ENCODE results near the gene PREX1. TPM values are rescaled to one million over a fixed set of nuclear protein-coding genes. Genes with fewer than 3 reads are reported as not detected.

PREX1 gene
- total and polyA plus RNA-seq, 2 donors (not counting 3 experiments of a cell fraction or from before 2014, with no cell fraction given), result 51.3 to 72.9 TPM

DNA sequence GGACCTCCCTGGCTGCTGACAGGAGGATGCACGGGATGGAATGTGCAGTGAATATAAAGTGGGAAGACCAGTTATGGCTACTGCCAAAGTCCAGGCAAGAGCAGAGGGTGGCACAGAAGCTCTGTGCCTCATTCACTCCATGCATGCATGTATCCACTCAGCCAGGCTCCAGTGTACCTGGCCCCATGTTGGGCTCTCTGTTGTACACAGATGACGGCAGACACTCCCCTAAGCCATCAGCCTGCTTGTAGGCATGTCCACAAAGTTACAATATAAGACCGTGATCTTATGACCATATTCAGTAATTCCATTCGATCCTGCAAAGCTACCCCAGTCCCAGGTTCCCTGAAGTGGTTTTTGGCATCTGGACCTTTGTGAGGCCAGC, 116.8 kb downstream of the PREX1 start:
- Histone ChIP-seq H3K79me2 (ENCODE audit: control insufficient read depth, insufficient read depth, low read length) (peaks cover 57% of the 10 kb centered on the region), H3K9ac (replicated peaks; ENCODE audit: extremely low read depth, insufficient read depth, low read length) (no peak overlapping the region), H3K27me3 (ENCODE audit: control insufficient read depth in 2 of 2, insufficient read depth in 2 of 2, low read length in 2 of 2) (no peaks in the 10 kb centered on the region), H4K20me1 (replicated peaks; ENCODE audit: control insufficient read depth, extremely low read depth, insufficient read depth, low read length) (peaks cover 2% of the 10 kb centered on the region), H3K4me2 (ENCODE audit: insufficient read depth, low read length) (no peak overlapping the region), H3K27ac (ENCODE audit: insufficient read depth, low read depth, low read length) (no peak overlapping the region), H2AFZ (ENCODE audit: low read depth, low read length) (no peak overlapping the region), H3K9me3 (replicated peaks; ENCODE audit: control insufficient read depth, insufficient read depth, low read length) (no peaks in the 10 kb centered on the region), H3K4me3 (replicated peaks in 1 of 3; ENCODE audit: insufficient read depth in 1 of 3, low read depth in 1 of 3, low read length in 3 of 3) (no peak overlapping the region), H3K9me1 (replicated peaks; ENCODE audit: control insufficient read depth, extremely low read depth, insufficient read depth, low read length) (no peaks in the 10 kb centered on the region), H3K4me1 (ENCODE audit: control insufficient read depth, extremely low read depth, insufficient read depth, low read length) (no peaks in the 10 kb centered on the region), H3K36me3 (ENCODE audit: control insufficient read depth in 2 of 2, extremely low read depth in 1 of 2, insufficient read depth in 2 of 2, low read length in 2 of 2) (peaks cover 0 to 2% of the 10 kb centered on the region in 2 experiments)
- FAIRE-seq, result no peak
- dilution Hi-C loops (cut with MboI; ENCODE audit: extremely low pct_ligation_motif_present, low sequenced_read_pairs) (no loop called here), intact Hi-C loops (cut with micrococcal nuclease) (no loop called here)
- ChIA-PET POLR2A (no interaction called here), CTCF (interaction anchor here (1.2 to 1.6 kb wide), 2 partner anchors 53 to 67 kb away, joined by 3 to 4 read pairs; no protein-coding TSS in a partner anchor)
- no peak for DNase-seq (ENCODE audit: low read depth, low spot score)
- TF ChIP-seq MYC (IDR thresholded peaks at IDR 0.05; ENCODE audit: low read depth, low read length) (no peak), POLR2A (IDR thresholded peaks at IDR 0.05; ENCODE audit: low read depth, low read length) (no peak), EZH2 (IDR thresholded peaks at IDR 0.05; ENCODE audit: borderline replicate concordance, low read depth, low read length, severe bottlenecking) (no peak), POLR2AphosphoS5 (IDR thresholded peaks at IDR 0.05; ENCODE audit: insufficient read depth, low read depth, low read length) (no peak), JUN (IDR thresholded peaks at IDR 0.05; ENCODE audit: borderline replicate concordance, insufficient read depth, insufficient read length, low read depth) (no peak), FOS (IDR thresholded peaks at IDR 0.05; ENCODE audit: borderline replicate concordance, insufficient read depth, low read length) (no peak), GATA2 (IDR thresholded peaks at IDR 0.05; ENCODE audit: insufficient read depth, insufficient read length, low read depth, low read length) (no peak)
- TF ChIP-seq, protein P1, sequence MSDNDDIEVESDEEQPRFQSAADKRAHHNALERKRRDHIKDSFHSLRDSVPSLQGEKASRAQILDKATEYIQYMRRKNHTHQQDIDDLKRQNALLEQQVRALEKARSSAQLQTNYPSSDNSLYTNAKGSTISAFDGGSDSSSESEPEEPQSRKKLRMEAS (IDR thresholded peaks at IDR 0.05; ENCODE audit: insufficient read depth, insufficient read length), result no peak
- TF ChIP-seq, protein P2, sequence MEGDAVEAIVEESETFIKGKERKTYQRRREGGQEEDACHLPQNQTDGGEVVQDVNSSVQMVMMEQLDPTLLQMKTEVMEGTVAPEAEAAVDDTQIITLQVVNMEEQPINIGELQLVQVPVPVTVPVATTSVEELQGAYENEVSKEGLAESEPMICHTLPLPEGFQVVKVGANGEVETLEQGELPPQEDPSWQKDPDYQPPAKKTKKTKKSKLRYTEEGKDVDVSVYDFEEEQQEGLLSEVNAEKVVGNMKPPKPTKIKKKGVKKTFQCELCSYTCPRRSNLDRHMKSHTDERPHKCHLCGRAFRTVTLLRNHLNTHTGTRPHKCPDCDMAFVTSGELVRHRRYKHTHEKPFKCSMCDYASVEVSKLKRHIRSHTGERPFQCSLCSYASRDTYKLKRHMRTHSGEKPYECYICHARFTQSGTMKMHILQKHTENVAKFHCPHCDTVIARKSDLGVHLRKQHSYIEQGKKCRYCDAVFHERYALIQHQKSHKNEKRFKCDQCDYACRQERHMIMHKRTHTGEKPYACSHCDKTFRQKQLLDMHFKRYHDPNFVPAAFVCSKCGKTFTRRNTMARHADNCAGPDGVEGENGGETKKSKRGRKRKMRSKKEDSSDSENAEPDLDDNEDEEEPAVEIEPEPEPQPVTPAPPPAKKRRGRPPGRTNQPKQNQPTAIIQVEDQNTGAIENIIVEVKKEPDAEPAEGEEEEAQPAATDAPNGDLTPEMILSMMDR (IDR thresholded peaks at IDR 0.05; ENCODE audit: extremely low read depth in 1 of 2, insufficient read depth in 1 of 2, low read depth in 1 of 2, low read length in 2 of 2), result no peak
- no TSS peak for BruUV-seq (replicated peaks)
